Measurements from ENCODE around the gene TAS1R3. TPM values are rescaled to one million over a fixed set of nuclear protein-coding genes. Genes with fewer than 3 reads are reported as not detected.
A peak's percentile ranks its signal among the peaks of the same experiment; 100 is the strongest.

TAS1R3 gene
- total RNA-seq, 4 donors from 2014 or later: 0.21 to 1.2 (median 0.63) TPM

DNA sequence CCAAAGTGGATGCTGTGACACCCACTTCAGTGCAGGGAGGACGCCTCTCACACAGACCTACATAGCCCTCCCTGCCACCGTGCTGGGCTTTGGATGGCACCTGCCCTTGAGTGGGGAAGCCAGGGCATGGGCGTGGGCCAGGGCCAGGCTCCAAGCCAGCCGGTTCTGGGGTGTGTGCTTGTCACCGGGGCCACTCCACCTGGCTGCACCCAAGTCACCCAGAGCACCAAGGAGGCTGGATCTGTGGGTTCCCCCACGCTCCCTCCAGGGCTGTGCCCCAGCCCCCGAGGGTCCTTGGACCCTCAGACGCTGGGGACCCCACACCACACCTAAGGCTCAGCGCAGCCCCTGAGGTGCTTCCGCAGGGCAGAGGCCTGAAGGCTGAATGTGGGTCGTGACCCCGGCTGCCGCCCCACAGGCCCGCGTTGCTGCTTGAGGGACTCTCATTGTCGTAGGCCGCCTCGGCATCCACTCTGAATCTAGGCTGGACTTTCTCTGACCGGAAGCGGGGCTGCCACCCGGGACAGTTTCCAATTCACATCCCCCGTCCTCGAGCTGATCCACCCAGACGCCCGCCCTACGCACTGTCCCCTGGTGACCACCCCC, 25.8 kb downstream of the TAS1R3 start:
- no peak for DNase-seq (ENCODE audit: low spot score in 2 of 2)
- WGBS, 2 donors: 9 to 18% methylated on average over 16 to 21 of the region's 26 CpGs
- H3K4me1 ChIP-seq: peaks cover 0 to 87% (median 78%) of the 10 kb centered on the region in 4 donors
- H3K4me3 ChIP-seq: peak overlapping the region; percentile 49 to 86 (median 60)
- no peaks in the 10 kb centered on the region for H3K9me3 ChIP-seq
- TF ChIP-seq, protein P1, sequence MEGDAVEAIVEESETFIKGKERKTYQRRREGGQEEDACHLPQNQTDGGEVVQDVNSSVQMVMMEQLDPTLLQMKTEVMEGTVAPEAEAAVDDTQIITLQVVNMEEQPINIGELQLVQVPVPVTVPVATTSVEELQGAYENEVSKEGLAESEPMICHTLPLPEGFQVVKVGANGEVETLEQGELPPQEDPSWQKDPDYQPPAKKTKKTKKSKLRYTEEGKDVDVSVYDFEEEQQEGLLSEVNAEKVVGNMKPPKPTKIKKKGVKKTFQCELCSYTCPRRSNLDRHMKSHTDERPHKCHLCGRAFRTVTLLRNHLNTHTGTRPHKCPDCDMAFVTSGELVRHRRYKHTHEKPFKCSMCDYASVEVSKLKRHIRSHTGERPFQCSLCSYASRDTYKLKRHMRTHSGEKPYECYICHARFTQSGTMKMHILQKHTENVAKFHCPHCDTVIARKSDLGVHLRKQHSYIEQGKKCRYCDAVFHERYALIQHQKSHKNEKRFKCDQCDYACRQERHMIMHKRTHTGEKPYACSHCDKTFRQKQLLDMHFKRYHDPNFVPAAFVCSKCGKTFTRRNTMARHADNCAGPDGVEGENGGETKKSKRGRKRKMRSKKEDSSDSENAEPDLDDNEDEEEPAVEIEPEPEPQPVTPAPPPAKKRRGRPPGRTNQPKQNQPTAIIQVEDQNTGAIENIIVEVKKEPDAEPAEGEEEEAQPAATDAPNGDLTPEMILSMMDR (IDR thresholded peaks at IDR 0.05): no peak
- no peak for TF ChIP-seq POLR2A (IDR thresholded peaks at IDR 0.05)
- TF ChIP-seq EP300 (IDR thresholded peaks at IDR 0.05): no peak
- no peaks in the 10 kb centered on the region for H3K27me3 ChIP-seq
- H3K27ac ChIP-seq: peak overlapping the region; percentile 81 to 92 (median 88)
- H3K36me3 ChIP-seq: peaks cover 0 to 28% (median 4%) of the 10 kb centered on the region in 3 donors

DNA sequence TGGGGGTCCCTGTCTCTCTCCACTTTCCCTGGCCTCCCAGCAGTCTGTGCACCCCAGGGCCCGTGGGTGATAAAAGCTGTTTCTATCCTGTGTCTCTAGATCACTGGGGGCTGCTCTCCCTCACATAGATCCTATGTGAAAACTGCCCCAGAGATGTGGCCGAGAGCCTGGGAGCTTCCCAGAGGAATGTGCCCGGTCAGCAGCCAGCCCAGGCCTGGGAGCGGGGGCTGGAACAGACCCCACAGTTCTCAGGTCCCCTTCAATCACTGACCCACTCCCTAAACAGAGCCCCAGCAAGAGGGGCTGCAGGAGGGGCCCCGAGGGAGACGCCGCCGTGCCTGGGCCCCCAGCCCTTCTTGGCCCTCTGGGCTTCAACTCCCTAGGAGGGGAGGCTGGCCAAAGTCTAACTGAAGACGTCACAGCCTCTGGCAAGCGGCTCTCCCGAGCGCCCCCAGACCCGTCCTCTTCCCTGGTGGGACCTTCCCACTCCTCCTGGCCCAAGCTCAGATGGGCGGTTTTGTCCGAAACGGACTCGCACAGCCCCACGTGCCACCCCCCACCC, 26.9 kb downstream of the TAS1R3 start:
- TF ChIP-seq, protein P1 (IDR thresholded peaks at IDR 0.05): no peak
- no peak for TF ChIP-seq POLR2A (IDR thresholded peaks at IDR 0.05)
- peak in 1 of 2 donors; percentile 2 for TF ChIP-seq EP300 (IDR thresholded peaks at IDR 0.05)
- Histone ChIP-seq H3K9me3 (no peaks in the 10 kb centered on the region), H3K27ac (peak overlapping the region; percentile 81 to 92 (median 88)), H3K4me3 (peak overlapping the region; percentile 49 to 86 (median 60)), H3K4me1 (peaks cover 0 to 84% (median 74%) of the 10 kb centered on the region in 4 donors), H3K27me3 (no peaks in the 10 kb centered on the region), H3K36me3 (peaks cover 0 to 24% (median 4%) of the 10 kb centered on the region in 3 donors)
- 2 to 16% methylated on average over 16 to 17 of the region's 18 CpGs for WGBS, 2 donors
- no peak for DNase-seq (ENCODE audit: low spot score in 2 of 2)

DNA sequence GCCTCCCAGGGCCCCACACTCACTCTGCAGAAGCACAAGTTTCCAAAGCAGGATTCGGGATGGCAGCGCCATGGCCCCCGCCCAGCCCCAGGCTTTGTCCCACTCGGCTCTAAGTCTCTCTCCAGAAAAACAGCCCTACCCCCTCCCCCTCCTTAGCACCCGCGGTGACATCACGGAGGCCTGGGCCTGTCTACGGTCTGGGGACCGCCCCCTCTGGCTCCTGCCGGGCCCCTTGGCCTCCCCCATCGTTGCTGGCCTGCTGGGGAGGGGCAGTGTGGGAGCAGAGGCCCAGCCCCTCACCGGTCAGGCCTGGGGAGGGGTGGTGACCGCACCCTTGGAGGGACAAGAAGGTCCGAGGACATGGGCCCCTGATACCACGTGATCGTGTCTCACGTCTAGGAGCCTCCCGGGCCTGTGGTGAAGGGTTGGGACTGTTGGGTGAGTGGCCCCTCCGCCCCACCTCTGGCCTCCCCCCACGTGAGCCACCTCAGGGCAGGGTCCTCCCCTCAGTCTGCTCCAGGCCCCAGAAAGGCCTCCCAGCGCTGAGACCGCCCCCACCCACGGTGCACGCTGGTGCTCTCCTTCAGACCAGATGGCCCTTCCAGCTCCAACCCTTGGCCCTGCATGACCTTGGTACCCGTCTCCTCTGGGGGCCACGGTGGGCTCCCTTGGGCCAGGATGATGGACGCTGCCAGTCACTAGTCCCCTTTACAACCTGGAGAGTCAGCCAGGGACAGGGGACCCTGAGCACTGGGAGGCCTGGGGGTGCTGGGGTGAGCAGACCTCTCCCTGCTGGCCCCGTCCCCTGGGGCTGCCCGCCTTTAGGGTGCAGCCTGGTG, 27.6 kb downstream of the TAS1R3 start, which contains the start of gene MXRA8:
Gene MXRA8 (minus strand): TSS at position 123 of the 839 bp plus-strand sequence. CDS start 51 bp downstream, at position 72.
- Histone ChIP-seq H3K27ac (peak within 1 kb of the TSS; percentile 81 to 92 (median 88)), H3K27me3 (no peaks in the 10 kb centered on the region), H3K9me3 (no peaks in the 10 kb centered on the region), H3K36me3 (peaks cover 0 to 17% (median 4%) of the 10 kb centered on the region in 3 donors), H3K4me1 (peaks cover 0 to 77% (median 67%) of the 10 kb centered on the region in 4 donors), H3K4me3 (peak within 1 kb of the TSS; percentile 49 to 86 (median 60))
- WGBS, 2 donors: 14% methylated on average over 24 to 25 of the region's 29 CpGs
- TF ChIP-seq POLR2A (IDR thresholded peaks at IDR 0.05) (peak in 1 of 2 donors; percentile 49), EP300 (IDR thresholded peaks at IDR 0.05) (peak; percentile 4 to 72)
- TF ChIP-seq, protein P1 (IDR thresholded peaks at IDR 0.05): no peak
- DNase-seq (ENCODE audit: low spot score in 2 of 2): peak; percentile 79 to 82

DNA sequence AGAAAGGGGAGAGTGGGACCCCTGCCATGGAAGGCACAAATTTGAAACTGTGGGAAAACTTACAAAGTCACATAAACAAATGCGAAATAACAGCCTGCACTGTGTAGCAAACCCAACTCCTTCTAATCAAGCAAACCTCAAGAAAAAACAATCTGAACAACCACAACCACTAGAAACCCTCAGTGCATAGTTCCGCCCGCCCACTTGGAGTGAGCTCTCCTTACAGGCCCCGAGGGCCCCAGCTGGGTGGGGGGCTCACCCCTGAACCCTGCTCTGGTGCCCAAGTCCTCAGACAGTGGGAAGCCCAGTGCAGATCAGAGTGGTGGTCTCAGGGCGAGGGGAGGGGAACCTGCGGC, 28.2 kb downstream of the TAS1R3 start:
- H3K27ac ChIP-seq: peak overlapping the region; percentile 81 to 92 (median 88)
- H3K4me1 ChIP-seq: peaks cover 0 to 70% (median 61%) of the 10 kb centered on the region in 4 donors
- 19 to 31% methylated on average over 4 to 6 of the region's 6 CpGs for WGBS, 2 donors
- H3K4me3 ChIP-seq: peak overlapping the region in 2 of 4 donors; percentile 14 to 66
- peak in 1 of 2 donors; percentile 68 for DNase-seq (ENCODE audit: low spot score in 2 of 2)
- H3K36me3 ChIP-seq: peaks cover 0 to 11% (median 4%) of the 10 kb centered on the region in 3 donors
- no peaks in the 10 kb centered on the region for H3K9me3 ChIP-seq
- TF ChIP-seq EP300 (IDR thresholded peaks at IDR 0.05) (no peak), POLR2A (IDR thresholded peaks at IDR 0.05) (no peak)
- TF ChIP-seq, protein P1 (IDR thresholded peaks at IDR 0.05): no peak
- no peaks in the 10 kb centered on the region for H3K27me3 ChIP-seq
